Measurements from ENCODE around the gene GAREM1.

- TF ChIP-seq CTCF (IDR thresholded peaks at IDR 0.05; ENCODE audit: low read depth, low read length, missing input control) (no peak), NR2F2 (IDR thresholded peaks at IDR 0.05) (no peak), ATF3 (IDR thresholded peaks at IDR 0.05) (no peak), SP1 (IDR thresholded peaks at IDR 0.05) (no peak), TAF1 (conservative IDR thresholded peaks at IDR 0.05) (no peak), MAX (IDR thresholded peaks at IDR 0.05) (no peak), RXRA (IDR thresholded peaks at IDR 0.05) (no peak), GABPA (IDR thresholded peaks at IDR 0.05 in 1 of 2, conservative IDR thresholded peaks at IDR 0.05 in 1 of 2) (no peak)
These were observed 40.5 kb upstream of the GAREM1 start for GRCh38 chr18:32511147-32511546.
